ENCODE data around the gene ZNF784.
A peak's percentile ranks its signal among the peaks of the same experiment; 100 is the strongest.

Gene ZNF784

GRCh38 chr19:55643003-55643886 lies 18.9 kb upstream of the ZNF784 start, which contains the start of gene ZNF581:
TSS of gene ZNF581 (plus strand) at chr19:55643649. CDS start at chr19:55644572, 923 bp downstream.
- H3K27ac ChIP-seq (replicated peaks): peak within 1 kb of the TSS; percentile 79
- peak in 1 of 2 experiments; percentile 80 for DNase-seq (ENCODE audit: low read depth in 1 of 2, low spot score in 1 of 2)
- no peak for TF ChIP-seq REST (IDR thresholded peaks at IDR 0.05; ENCODE audit: insufficient replicate concordance, low read depth)
- TF ChIP-seq SPI1 (IDR thresholded peaks at IDR 0.05; ENCODE audit: borderline replicate concordance, low read depth): no peak
- TF ChIP-seq GABPA (IDR thresholded peaks at IDR 0.05; ENCODE audit: low read depth): peak; percentile 91
- TF ChIP-seq POLR2AphosphoS5 (IDR thresholded peaks at IDR 0.05; ENCODE audit: low read depth): peak; percentile 79
- no peak for TF ChIP-seq CTCF (IDR thresholded peaks at IDR 0.05; ENCODE audit: insufficient read depth, low read length)
- no peaks in the 10 kb centered on the region for H3K27me3 ChIP-seq (ENCODE audit: insufficient read depth, poor library complexity, severe bottlenecking)
- H3K4me3 ChIP-seq (replicated peaks; ENCODE audit: insufficient read depth, low read length): peak within 1 kb of the TSS; percentile 91

- TF ChIP-seq SPI1 (IDR thresholded peaks at IDR 0.05; ENCODE audit: borderline replicate concordance, low read depth) (no peak), POLR2AphosphoS5 (IDR thresholded peaks at IDR 0.05; ENCODE audit: low read depth) (no peak; the same call in 1 of the 2 replicates), CTCF (IDR thresholded peaks at IDR 0.05; ENCODE audit: insufficient read depth, low read length) (no peak), REST (IDR thresholded peaks at IDR 0.05; ENCODE audit: insufficient replicate concordance, low read depth) (no peak), GABPA (IDR thresholded peaks at IDR 0.05; ENCODE audit: low read depth) (no peak)
- Histone ChIP-seq H3K27ac (replicated peaks) (no peak overlapping the region), H3K4me3 (replicated peaks; ENCODE audit: insufficient read depth, low read length) (peak overlapping the region; percentile 91), H3K27me3 (ENCODE audit: insufficient read depth, poor library complexity, severe bottlenecking) (no peaks in the 10 kb centered on the region)
- DNase-seq (ENCODE audit: low read depth in 1 of 2, low spot score in 1 of 2): no peak
Measured at GRCh38 chr19:55642153-55643002, 18.0 kb upstream of the ZNF784 start.

- H3K4me3 ChIP-seq (replicated peaks; ENCODE audit: insufficient read depth, low read length): peak overlapping the region; percentile 91
- TF ChIP-seq CTCF (IDR thresholded peaks at IDR 0.05; ENCODE audit: insufficient read depth, low read length) (no peak), SPI1 (IDR thresholded peaks at IDR 0.05; ENCODE audit: borderline replicate concordance, low read depth) (peak; percentile 75)
- H3K27me3 ChIP-seq (ENCODE audit: insufficient read depth, poor library complexity, severe bottlenecking): no peaks in the 10 kb centered on the region
- peak overlapping the region; percentile 79 for H3K27ac ChIP-seq (replicated peaks)
- DNase-seq (ENCODE audit: low read depth in 1 of 2, low spot score in 1 of 2): no peak
Measured at GRCh38 chr19:55641426-55642152, 17.2 kb upstream of the ZNF784 start.

Data from HL-60 (cell line).